ENCODE data around the gene INF2. TPM values are rescaled to one million over a fixed set of nuclear protein-coding genes. Genes with fewer than 3 reads are reported as not detected.
A peak's percentile ranks its signal among the peaks of the same experiment; 100 is the strongest.
"Not testable (repeated sequence)": the region's sequence is repeated elsewhere in the genome, so short reads cannot be mapped to it uniquely, and the experiment has no call there.

INF2 gene
- total RNA-seq, 2 experiments from 2014 or later = 61.5 to 65.0 TPM

DNA sequence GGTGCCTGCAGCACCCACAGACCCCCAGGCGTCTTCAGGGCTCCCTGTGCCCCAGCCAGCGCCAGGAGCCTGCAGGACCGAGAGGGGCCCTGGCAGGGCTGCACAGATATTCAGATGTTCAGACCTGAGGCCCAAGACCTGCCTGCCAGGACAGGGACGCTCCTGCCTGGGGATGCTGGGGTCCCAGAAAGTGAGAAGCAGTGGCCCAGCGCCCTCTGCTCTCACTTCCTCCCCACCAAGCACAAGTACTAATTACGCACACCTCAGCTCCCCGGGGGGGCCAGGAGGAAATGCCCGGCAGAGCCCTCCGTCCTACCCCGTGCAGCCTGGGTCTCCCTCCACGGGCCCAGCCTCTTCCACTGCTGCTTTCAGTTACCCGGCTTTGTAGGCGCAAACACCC lies 28.8 kb upstream of the INF2 start:
- Mint-ChIP-seq H3K36me3 (ENCODE audit: low read depth) (no peaks in the 10 kb centered on the region), H3K9me3 (peaks cover 3% of the 10 kb centered on the region), H3K27ac (no peak overlapping the region), H3K4me3 (no peak overlapping the region), H3K4me1 (ENCODE audit: low read depth) (peaks cover 45% of the 10 kb centered on the region), H3K27me3 (peaks cover 7% of the 10 kb centered on the region)
- TF ChIP-seq, protein P1, sequence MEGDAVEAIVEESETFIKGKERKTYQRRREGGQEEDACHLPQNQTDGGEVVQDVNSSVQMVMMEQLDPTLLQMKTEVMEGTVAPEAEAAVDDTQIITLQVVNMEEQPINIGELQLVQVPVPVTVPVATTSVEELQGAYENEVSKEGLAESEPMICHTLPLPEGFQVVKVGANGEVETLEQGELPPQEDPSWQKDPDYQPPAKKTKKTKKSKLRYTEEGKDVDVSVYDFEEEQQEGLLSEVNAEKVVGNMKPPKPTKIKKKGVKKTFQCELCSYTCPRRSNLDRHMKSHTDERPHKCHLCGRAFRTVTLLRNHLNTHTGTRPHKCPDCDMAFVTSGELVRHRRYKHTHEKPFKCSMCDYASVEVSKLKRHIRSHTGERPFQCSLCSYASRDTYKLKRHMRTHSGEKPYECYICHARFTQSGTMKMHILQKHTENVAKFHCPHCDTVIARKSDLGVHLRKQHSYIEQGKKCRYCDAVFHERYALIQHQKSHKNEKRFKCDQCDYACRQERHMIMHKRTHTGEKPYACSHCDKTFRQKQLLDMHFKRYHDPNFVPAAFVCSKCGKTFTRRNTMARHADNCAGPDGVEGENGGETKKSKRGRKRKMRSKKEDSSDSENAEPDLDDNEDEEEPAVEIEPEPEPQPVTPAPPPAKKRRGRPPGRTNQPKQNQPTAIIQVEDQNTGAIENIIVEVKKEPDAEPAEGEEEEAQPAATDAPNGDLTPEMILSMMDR (IDR thresholded peaks at IDR 0.05) = no peak
- ATAC-seq (no peak), DNase-seq (peak; percentile 24)
- ChIA-PET CTCF (interaction anchor here (0.9 to 1.3 kb wide), 4 partner anchors 10 to 760 kb away, joined by 3 read pairs; no protein-coding TSS in a partner anchor), POLR2A (interaction anchor here (0.9 to 1.0 kb wide), 2 partner anchors 18 to 24 kb away, joined by 3 read pairs; no protein-coding TSS in a partner anchor)
- intact Hi-C loops (cut with micrococcal nuclease) = no loop called here

DNA sequence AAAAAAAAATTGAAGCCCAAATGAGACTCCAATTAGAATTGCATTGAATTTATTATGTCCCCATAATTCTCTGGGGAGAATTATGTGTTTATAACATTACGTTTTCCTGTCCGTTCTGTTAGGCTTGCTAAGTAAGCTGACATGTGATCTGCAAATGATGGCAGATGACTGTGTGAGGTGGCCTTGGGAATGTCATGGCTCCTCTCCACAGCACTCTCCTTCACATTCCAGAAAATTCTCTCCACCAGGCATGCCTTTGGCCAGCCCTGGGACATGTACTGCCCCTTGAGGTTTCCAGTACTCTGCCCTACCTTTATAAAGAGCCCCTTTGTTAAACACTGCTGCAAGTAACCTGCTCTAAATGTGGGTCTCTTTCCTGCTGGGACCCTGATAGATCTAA lies 28.3 kb upstream of the INF2 start:
- CTCF ChIA-PET = interaction anchor here (1.0 to 1.3 kb wide), 2 partner anchors 10 to 760 kb away, joined by 3 read pairs; no protein-coding TSS in a partner anchor

DNA sequence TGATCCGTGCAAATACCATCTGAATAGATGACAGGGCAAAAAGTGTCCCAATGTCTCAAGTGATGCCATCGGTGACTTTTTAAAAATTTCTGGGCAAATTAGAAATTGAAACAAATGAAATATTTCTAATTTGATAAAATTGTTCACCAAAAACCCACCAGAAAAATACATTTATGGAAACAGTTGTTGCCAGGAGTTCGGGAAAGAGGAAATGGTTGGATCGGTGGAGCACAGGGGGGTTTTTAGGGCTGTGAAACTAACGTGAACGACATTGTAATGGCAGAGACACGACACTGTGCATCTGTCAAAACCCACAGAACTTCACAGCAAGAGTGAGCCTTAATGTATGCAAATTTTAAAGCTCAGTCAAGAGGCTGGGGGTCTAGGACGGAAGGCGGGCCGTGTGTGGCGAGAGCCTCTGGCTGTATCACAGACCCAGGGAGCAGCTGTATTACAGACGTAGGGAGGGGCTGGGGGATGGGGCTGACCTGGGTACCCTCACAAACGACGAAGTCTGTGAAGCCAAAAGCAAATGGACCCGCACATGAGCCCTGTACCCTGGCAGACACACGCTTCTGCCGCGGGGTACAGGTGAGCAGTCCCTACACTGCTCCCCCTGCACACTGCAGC lies 27.8 kb upstream of the INF2 start:
- CTCF ChIA-PET; H3K4me3 Mint-ChIP-seq; POLR2A ChIA-PET; ATAC-seq; H3K9me3 Mint-ChIP-seq; H3K27me3 Mint-ChIP-seq; intact Hi-C loops (cut with micrococcal nuclease); H3K27ac Mint-ChIP-seq; DNase-seq; H3K36me3 Mint-ChIP-seq (ENCODE audit: low read depth): not testable (repeated sequence)
- H3K4me1 Mint-ChIP-seq (ENCODE audit: low read depth) = peaks cover 50% of the 10 kb centered on the region

More for the DNA sequence above, 28.3 kb upstream of the INF2 start:
- Mint-ChIP-seq H3K4me3 (no peak overlapping the region), H3K4me1 (ENCODE audit: low read depth) (peaks cover 50% of the 10 kb centered on the region), H3K27me3 (peaks cover 7% of the 10 kb centered on the region), H3K27ac (no peak overlapping the region), H3K36me3 (ENCODE audit: low read depth) (no peaks in the 10 kb centered on the region), H3K9me3 (peaks cover 3% of the 10 kb centered on the region)
- POLR2A ChIA-PET = interaction anchor here (1.0 kb wide), 1 partner anchor 17 kb away, joined by 3 read pairs; no protein-coding TSS in a partner anchor
- DNase-seq (no peak), ATAC-seq (no peak)
- intact Hi-C loops (cut with micrococcal nuclease) = no loop called here
- TF ChIP-seq, protein P1 (IDR thresholded peaks at IDR 0.05) = no peak

DNA sequence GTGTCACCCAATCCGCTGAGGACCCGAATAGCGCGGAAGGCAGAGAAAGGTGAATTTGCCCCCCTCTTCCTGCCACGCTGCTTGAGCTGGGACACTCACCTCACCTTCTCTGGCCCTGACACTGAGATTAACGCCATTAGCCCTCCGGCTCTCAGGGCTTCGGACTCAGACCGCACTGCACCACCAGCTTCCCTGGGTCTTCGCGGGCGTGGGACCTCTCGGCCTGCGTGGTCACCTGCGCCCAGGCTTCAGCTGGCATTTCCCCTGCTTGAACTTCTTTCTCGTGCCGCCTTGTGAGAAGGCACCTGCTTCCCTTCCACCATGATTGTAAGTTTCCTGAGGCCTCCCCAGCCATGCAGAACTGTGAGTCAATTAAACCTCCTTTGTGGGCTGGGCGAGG lies 26.9 kb upstream of the INF2 start:
- POLR2A ChIA-PET; CTCF ChIA-PET; H3K9me3 Mint-ChIP-seq; H3K4me3 Mint-ChIP-seq; DNase-seq; H3K27me3 Mint-ChIP-seq; H3K27ac Mint-ChIP-seq; ATAC-seq; intact Hi-C loops (cut with micrococcal nuclease); H3K36me3 Mint-ChIP-seq (ENCODE audit: low read depth): not testable (repeated sequence)
- H3K4me1 Mint-ChIP-seq (ENCODE audit: low read depth) = peaks cover 42% of the 10 kb centered on the region

DNA sequence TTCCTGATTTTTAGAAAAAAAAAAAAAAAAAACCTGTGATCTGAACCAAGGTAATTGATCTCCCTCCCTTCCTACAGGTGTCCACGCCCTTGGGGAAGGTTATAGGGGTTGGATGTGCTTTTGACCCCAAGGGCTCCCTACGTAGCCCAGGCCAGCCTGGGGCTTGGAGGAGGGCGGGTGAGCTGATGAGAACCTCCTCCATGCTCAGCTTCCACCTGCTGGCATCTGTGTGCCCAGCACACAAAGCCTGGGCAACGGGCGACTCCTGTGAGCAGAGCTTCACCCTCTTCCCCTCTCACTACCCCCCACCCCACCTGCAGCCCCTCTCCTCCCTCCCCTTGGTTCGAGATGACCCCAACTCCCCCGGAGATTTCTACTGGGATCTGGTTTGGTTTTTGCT lies 25.3 kb upstream of the INF2 start:
- TF ChIP-seq, protein P1 (IDR thresholded peaks at IDR 0.05) = no peak
- ChIA-PET CTCF (interaction anchor here (0.8 to 3.5 kb wide), 2 partner anchors 13 to 45 kb away, joined by 3 to 24 read pairs; no protein-coding TSS in a partner anchor), POLR2A (no interaction called here)
- H3K9me3 Mint-ChIP-seq = peaks cover 3% of the 10 kb centered on the region
- H3K36me3 Mint-ChIP-seq (ENCODE audit: low read depth) = no peaks in the 10 kb centered on the region
- H3K27ac Mint-ChIP-seq = no peak overlapping the region
- H3K4me1 Mint-ChIP-seq (ENCODE audit: low read depth) = peaks cover 27% of the 10 kb centered on the region
- H3K4me3 Mint-ChIP-seq = no peak overlapping the region
- DNase-seq (no peak), ATAC-seq (no peak)
- intact Hi-C loops (cut with micrococcal nuclease) = no loop called here
- peaks cover 7% of the 10 kb centered on the region for H3K27me3 Mint-ChIP-seq

DNA sequence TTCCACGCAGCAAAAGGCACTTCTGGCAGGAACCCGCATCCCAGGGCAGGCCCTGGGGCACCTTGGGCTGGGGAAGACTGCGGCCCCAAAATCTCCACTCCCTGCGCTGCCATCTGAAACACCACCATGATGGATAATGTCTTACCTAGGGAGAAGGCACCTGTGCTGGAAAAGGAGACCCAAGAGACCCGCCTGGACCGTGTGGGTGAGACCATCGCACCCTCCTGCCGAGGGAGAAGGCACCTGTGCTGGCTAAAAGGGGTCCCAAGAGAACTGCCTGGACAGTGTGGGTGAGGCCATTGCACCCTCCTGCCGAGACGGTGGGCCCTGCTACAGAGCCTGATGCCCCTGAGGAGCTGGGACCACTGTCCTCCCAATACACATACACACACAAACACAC lies 24.8 kb upstream of the INF2 start:
- TF ChIP-seq, protein P1 (IDR thresholded peaks at IDR 0.05) = no peak
- H3K9me3 Mint-ChIP-seq = peaks cover 3% of the 10 kb centered on the region
- no peak overlapping the region for H3K27ac Mint-ChIP-seq
- CTCF ChIA-PET = interaction anchor here (1.4 to 3.5 kb wide), 2 partner anchors 13 to 33 kb away, joined by 4 to 24 read pairs; no protein-coding TSS in a partner anchor
- peaks cover 27% of the 10 kb centered on the region for H3K4me1 Mint-ChIP-seq (ENCODE audit: low read depth)
- peaks cover 7% of the 10 kb centered on the region for H3K27me3 Mint-ChIP-seq
- POLR2A ChIA-PET = no interaction called here
- DNase-seq (no peak), ATAC-seq (no peak)
- intact Hi-C loops (cut with micrococcal nuclease) = no loop called here
- no peaks in the 10 kb centered on the region for H3K36me3 Mint-ChIP-seq (ENCODE audit: low read depth)
- H3K4me3 Mint-ChIP-seq = no peak overlapping the region
